GM21515 (cell line): ENCODE results near the gene PYGB.
"Not testable (repeated sequence)": the region's sequence is repeated elsewhere in the genome, so short reads cannot be mapped to it uniquely, and the experiment has no call there.

ENCODE experiments used
- ATAC-seq: cut with Tn5 transposase; IDR thresholded peaks from one replicate; pipeline ENCODE4 v1.9.1; 2021; ENCODE audit not compliant: unreplicated experiment

PYGB gene

DNA sequence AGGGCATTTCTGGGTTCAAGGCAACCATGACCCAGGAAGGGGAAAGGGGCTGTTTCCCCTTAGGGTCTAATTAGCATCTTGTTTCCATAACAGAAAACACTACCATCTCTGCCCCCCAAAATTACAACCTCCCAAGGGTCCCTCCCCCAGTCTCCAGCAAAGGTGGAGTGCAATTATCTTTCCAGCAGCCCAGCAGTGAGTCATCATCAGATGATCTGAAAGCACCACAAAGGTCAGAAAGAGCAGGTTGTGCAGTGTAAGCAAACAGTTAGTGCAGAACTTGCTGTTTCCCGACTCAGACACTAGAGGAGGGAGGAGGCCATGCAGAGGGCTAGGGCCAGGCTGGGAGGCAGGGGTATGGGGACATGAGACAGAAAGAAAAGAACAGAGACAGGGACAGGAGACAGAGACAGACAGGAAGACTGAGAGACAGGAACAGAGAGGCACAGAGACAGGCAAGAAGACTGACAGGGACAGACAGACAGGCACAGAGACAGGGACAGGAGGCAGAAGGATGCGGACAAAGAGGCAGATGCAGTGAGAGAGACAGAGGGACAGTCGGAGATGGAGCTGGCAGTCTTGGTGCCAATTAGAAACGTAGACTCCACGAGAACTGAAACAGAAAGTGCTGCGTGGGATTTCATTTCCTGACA, 62.5 kb downstream of the PYGB start:
- ATAC-seq = peak; percentile 91

- no peak for ATAC-seq
These were observed 63.2 kb downstream of the PYGB start for GRCh38 chr20:25310921-25311728.

GRCh38 chr20:25312716-25313115, 64.8 kb downstream of the PYGB start:
- ATAC-seq = not testable (repeated sequence)

DNA sequence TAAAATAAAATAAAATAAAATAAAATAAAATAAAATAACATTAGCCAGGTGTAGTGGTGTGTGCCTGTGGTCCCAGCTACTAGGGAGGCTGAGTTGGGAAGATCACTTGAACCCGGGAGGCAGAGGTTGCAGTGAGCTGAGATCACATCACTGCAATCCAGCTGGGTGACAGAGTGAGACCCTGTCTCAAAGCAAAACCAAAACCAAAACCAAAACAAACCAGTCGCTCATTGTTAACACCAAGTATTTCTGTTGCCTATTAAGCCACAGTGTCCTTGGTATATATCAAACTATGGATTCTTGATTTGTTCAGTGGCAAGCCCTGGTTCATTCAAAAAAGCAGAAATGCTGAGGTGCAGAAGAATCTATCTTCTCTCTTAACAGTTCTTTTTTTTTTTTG, 65.7 kb downstream of the PYGB start:
- no peak for ATAC-seq

- no peak for ATAC-seq
These were observed 66.9 kb downstream of the PYGB start for GRCh38 chr20:25314497-25315417.

- ATAC-seq = no peak
These were observed 67.7 kb downstream of the PYGB start for GRCh38 chr20:25315418-25316210.

DNA sequence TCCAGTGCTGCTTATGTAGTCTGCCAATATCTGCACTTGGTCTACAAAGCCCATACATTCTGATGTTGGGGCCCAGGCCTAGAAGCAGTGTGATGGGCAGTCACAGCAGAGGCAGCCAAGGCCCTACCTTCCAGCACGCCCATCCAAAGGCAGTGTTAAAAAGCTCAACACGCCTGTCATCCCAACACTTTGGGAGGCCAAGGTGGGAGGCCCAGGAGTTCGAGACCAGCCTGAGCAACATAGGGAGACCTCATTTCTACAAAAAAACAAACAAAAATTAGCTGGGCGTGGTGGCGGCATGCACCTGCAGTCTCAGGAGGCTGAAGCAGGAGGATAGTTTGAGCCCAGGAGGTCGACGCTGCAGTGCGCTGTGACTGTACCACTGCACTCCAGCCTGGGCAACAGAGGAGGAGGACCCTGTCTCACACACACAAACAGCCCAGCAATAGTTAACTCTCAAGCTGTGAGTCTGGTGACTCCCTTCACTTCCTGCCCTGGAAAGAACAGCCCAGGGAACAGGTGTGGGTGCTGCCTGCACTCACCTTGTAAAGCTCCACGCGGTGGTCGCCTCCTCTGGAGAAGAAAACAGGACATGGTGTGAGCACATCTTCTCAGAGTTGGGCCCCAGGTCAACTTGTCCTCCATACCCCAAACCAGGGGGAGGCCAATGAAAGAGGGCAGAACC, 68.8 kb downstream of the PYGB start:
- ATAC-seq = no peak

- ATAC-seq = no peak
These were observed 69.6 kb downstream of the PYGB start for GRCh38 chr20:25317351-25318075.

- peak; percentile 88 for ATAC-seq
These were observed 70.8 kb downstream of the PYGB start for GRCh38 chr20:25318471-25319240.

- ATAC-seq = peak; percentile 14
These were observed 71.6 kb downstream of the PYGB start for GRCh38 chr20:25319241-25320034.

GRCh38 chr20:25320035-25320800, 72.3 kb downstream of the PYGB start:
- ATAC-seq = no peak

DNA sequence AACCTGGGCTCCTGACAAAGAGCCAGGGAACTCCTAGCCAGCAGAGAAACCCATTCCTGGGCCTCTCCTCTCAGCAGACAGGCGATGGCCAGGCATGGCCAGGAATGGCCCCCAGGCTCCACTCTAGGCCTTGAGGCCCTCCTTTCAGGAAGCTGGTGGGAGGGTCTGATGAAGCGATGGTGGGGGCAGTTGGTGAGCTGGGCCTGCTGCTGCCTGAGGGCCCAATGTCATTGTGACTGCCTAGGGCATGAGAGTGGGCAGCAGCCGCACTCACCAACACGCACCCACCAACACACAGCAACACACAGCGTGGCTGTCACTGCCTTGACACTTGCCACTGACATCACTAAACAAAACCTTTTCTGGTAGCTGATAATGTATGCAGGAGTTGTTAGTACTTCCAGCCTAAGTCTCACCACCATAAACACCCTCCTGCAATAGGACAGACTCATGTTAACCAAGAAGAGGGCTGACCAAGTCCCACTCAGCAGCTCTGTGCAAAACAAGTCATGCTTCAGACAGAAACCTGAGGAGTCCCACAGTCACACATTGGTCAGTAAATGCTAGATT, 73.5 kb downstream of the PYGB start:
- no peak for ATAC-seq

DNA sequence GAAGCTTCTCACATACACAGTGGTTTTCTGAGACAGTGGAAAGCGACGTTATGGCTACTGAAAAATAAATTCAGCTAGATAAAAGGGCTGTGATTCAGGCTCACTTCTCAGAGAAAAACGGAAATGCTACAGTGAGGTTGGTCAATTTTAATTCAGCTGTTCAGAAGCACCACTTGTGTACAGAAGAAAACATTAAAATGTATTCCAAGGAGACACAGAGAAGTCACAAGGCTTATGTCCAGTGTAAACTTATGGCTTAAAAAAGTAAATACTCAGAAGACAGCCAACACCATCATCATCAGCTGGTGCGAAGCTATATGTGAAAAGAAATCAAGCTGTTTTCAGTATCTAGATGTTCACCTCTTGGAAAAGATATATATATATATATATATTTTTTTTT, 74.1 kb downstream of the PYGB start:
- ATAC-seq = no peak

DNA sequence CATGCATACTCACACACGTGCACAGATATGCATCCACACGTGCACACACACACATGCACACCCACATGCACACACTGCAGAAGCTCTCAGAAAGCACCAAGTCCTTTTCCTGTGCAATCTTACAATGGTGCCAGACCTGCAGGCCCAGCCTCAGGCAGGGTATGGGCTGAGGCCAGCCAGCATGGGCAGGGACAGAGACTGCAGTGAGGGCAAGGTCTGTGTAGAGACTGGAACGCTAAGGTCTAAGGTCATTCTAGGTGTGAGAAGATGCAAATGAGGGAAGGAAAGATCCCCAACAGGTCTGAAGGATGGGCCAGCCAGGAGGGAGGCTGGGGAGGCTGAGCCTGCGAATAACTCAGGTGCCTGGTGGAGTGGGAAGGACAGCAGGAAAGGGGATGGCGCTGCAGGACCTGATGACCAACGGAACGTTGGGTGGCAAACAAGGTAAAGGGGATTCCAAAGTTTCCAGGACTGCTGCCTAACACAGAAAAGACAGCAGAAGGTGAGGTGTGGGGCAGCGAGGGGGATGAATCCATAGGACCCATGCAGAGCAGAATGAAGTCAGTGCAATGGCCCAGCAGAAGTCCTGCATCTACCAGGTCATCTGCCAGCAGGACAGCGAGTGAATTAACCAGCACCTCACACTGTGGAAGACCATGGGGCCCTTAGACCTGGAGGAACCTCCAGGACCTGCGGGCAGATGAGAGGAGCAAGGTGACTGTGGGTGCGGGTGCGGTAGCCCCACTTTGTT, 75.8 kb downstream of the PYGB start:
- no peak for ATAC-seq

GRCh38 chr20:25324412-25324811, 76.5 kb downstream of the PYGB start:
- no peak for ATAC-seq

DNA sequence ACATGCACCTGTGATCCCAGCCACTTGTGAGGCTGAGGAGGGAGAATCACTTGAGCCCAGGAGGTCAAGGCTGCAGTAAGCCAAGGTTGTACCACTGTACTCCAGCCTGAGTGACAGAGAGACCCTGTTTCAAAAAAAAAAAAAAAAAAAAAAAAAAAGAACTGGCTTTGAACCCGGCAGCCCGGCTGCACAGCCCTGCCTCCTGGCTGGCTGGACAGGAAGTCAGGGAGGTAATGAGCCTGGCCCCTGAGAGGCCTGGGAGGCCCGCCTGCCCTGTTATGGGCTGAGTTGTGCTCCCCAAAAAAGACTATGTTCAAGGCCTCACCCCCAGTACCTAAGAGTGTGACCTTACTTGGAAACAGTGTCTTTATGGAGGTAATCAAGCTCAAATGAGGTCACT, 77.2 kb downstream of the PYGB start:
- no peak for ATAC-seq
